GM18951 (cell line): Measurements from ENCODE around the gene ACTL6B.
"Not testable (repeated sequence)": the region's sequence is repeated elsewhere in the genome, so short reads cannot be mapped to it uniquely, and the experiment has no call there.

Experiments
- POLR2A ChIP-seq: IDR thresholded peaks from 4 replicates; pipeline ENCODE4 v1.6.1; 2011; ENCODE audit warnings: mild to moderate bottlenecking; ENCODE audit not compliant: insufficient read length, insufficient read depth; ENCODE audit errors: extremely low read depth
- in situ Hi-C: fragments of 300-500 bp; cut with MboI; formaldehyde crosslinking; loops from one replicate; pipeline ENCODE4 v1.12.0; 2022; ENCODE audit warnings: low sequenced_read_pairs, mixed read lengths, inconsistent platforms; ENCODE audit not compliant: unreplicated experiment

Gene ACTL6B

GRCh38 chr7:100671353-100672327, 15.4 kb upstream of the ACTL6B start:
- no peak for TF ChIP-seq POLR2A
- in situ Hi-C loops: no loop called here

GRCh38 chr7:100670074-100670473, 13.8 kb upstream of the ACTL6B start:
- in situ Hi-C loops: no loop called here
- no peak for TF ChIP-seq POLR2A

GRCh38 chr7:100669106-100669505, 12.9 kb upstream of the ACTL6B start:
- in situ Hi-C loops: not testable (repeated sequence)

GRCh38 chr7:100668069-100668449, 11.8 kb upstream of the ACTL6B start:
- no peak for TF ChIP-seq POLR2A
- in situ Hi-C loops: no loop called here

- in situ Hi-C loops: no loop called here
- TF ChIP-seq POLR2A: no peak
These were observed 11.3 kb upstream of the ACTL6B start for GRCh38 chr7:100667331-100668068.

- in situ Hi-C loops: no loop called here
- no peak for TF ChIP-seq POLR2A
These were observed 9.0 kb upstream of the ACTL6B start for GRCh38 chr7:100665168-100665726.

- in situ Hi-C loops: not testable (repeated sequence)
These were observed 6.0 kb upstream of the ACTL6B start for GRCh38 chr7:100662194-100662776.

GRCh38 chr7:100654908-100655831, 1.1 kb downstream of the ACTL6B start:
- in situ Hi-C loops: no loop called here
- no peak for TF ChIP-seq POLR2A

- TF ChIP-seq POLR2A: no peak
- in situ Hi-C loops: no loop called here
These were observed 6.3 kb downstream of the ACTL6B start for GRCh38 chr7:100649826-100650565.

- in situ Hi-C loops: no loop called here
- no peak for TF ChIP-seq POLR2A
These were observed 13.7 kb downstream of the ACTL6B start for GRCh38 chr7:100642534-100642907.

GRCh38 chr7:100641860-100642533, 14.3 kb downstream of the ACTL6B start:
- in situ Hi-C loops: no loop called here

More at GRCh38 chr7:100641860-100642533, 14.3 kb downstream of the ACTL6B start:
- no peak for TF ChIP-seq POLR2A
